Kidney epithelial cell (primary cell): ENCODE results near the gene BAX. TPM values are rescaled to one million over a fixed set of nuclear protein-coding genes. Genes with fewer than 3 reads are reported as not detected.

Experiments
- DNase-seq: peaks from one replicate; pipeline ENCODE4 v3.0.0-alpha.2; 2010; ENCODE audit warnings: low read depth
- H3K27me3 ChIP-seq: 2 replicates; pipeline ENCODE4 v1.6.0; 2011; ENCODE audit warnings: low read length; ENCODE audit not compliant: control insufficient read depth, insufficient read depth
- H3K36me3 ChIP-seq: 2 replicates; pipeline ENCODE4 v1.5.1; 2011; ENCODE audit warnings: low read length; ENCODE audit not compliant: control insufficient read depth, insufficient read depth
- H3K4me3 ChIP-seq: 2 replicates; pipeline ENCODE4 v1.5.1; 2011; ENCODE audit warnings: low read depth, mild to moderate bottlenecking, control low read depth, low read length
- total RNA-seq: library from RNA; depleted of rRNA; stranded (reverse); fragments of >200 nt; gene quantifications from 2 replicates; pipeline ENCODE4 v1.2.3, GENCODE V29; 2015
- TF ChIP-seq, protein P1 (sequence below): IDR thresholded peaks from 2 replicates; pipeline ENCODE4 v1.5.1; 2011; ENCODE audit warnings: mild to moderate bottlenecking, moderate library complexity, low read length, control low read depth, inconsistent platforms; ENCODE audit not compliant: insufficient read depth, poor library complexity, severe bottlenecking

The BAX gene
- total RNA-seq, 1 donor from 2014 or later = 128 TPM

DNA sequence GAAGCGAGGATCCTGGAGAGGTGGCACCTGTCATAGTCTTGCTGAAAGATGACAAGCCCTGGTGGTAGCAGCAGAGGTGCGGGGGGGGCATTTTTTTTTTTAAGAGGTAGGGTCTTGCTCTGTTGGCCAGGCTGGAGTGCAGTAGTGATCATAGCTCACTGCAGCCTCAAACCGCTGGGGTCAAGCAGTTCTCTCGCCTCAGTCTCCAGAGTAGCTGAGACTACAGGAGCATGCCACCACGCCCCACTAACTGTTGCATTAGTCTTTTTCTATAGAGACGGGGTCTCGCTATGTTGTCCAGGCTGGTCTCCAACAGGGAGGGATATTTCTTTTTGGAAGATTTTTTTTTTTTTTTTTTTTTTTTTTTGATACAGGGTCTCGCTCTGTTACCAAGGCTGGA, 3.3 kb downstream of the BAX start:
- H3K27me3 ChIP-seq = no peaks in the 10 kb centered on the region
- H3K4me3 ChIP-seq = no peak overlapping the region
- TF ChIP-seq, protein P1, sequence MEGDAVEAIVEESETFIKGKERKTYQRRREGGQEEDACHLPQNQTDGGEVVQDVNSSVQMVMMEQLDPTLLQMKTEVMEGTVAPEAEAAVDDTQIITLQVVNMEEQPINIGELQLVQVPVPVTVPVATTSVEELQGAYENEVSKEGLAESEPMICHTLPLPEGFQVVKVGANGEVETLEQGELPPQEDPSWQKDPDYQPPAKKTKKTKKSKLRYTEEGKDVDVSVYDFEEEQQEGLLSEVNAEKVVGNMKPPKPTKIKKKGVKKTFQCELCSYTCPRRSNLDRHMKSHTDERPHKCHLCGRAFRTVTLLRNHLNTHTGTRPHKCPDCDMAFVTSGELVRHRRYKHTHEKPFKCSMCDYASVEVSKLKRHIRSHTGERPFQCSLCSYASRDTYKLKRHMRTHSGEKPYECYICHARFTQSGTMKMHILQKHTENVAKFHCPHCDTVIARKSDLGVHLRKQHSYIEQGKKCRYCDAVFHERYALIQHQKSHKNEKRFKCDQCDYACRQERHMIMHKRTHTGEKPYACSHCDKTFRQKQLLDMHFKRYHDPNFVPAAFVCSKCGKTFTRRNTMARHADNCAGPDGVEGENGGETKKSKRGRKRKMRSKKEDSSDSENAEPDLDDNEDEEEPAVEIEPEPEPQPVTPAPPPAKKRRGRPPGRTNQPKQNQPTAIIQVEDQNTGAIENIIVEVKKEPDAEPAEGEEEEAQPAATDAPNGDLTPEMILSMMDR = no peak
- H3K36me3 ChIP-seq = peaks cover 2% of the 10 kb centered on the region
- no peak for DNase-seq

DNA sequence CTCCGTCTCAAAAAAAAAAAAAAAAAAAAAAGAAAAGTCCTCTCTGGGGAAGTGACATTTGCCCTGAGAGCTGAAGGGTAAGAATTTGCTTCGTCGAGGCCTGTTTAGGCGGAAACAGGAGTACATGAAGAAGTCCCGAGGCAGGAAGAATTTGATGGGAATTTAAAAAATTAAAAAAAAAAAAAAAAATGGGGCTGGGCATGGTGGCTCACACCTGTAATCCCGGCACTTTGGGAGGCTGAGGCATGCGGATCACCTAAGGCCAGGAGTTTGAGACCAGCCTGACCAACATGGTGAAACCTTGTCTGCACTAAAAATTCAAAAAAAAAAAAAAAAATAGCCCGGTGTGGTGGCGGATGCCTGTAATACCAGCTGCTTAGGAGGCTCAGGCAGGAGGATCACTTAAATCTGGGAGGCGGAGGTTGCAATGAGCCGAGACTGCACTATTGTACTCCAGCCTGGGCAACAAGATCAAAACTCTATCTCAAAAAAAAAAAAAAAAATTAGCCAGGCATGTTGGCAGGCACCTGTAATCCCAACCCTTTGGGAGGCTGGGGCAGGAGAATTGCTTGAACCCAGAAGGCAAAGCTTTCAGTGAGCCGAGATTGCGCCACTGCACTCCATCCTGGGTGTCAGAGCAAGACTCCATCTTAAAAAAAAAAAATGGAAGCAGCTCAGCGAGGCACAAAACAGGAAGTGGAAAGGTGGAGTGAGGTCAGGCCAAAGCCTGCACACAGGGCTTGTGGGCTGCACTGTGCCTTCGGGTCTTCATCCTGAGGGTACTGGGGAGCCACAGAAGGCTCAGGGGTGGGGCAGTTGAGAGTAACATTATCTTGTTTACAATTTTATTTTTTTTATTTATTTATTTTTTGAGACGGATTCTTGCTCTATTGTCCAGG, 4.9 kb downstream of the BAX start:
- TF ChIP-seq, protein P1 = no peak
- DNase-seq = no peak
- H3K27me3 ChIP-seq = no peaks in the 10 kb centered on the region
- peaks cover 2% of the 10 kb centered on the region for H3K36me3 ChIP-seq
- H3K4me3 ChIP-seq = no peak overlapping the region

GRCh38 chr19:48961051-48961649, 6.5 kb downstream of the BAX start:
- no peak overlapping the region for H3K4me3 ChIP-seq
- TF ChIP-seq, protein P1 = no peak
- no peak for DNase-seq
- H3K27me3 ChIP-seq = no peaks in the 10 kb centered on the region
- H3K36me3 ChIP-seq = peaks cover 2% of the 10 kb centered on the region

- TF ChIP-seq, protein P1 = no peak
- no peak for DNase-seq
- Histone ChIP-seq H3K36me3 (peaks cover 2% of the 10 kb centered on the region), H3K27me3 (no peaks in the 10 kb centered on the region), H3K4me3 (no peak overlapping the region)
Measured at GRCh38 chr19:48961673-48962028, 7.0 kb downstream of the BAX start.

- TF ChIP-seq, protein P1 = no peak
- Histone ChIP-seq H3K27me3 (no peaks in the 10 kb centered on the region), H3K4me3 (no peak overlapping the region), H3K36me3 (peaks cover 1% of the 10 kb centered on the region)
- no peak for DNase-seq
Measured at GRCh38 chr19:48962029-48962848, 7.6 kb downstream of the BAX start.
